ENCODE results near the gene SPATA17.
"Not testable (repeated sequence)": the region's sequence is repeated elsewhere in the genome, so short reads cannot be mapped to it uniquely, and the experiment has no call there.

The SPATA17 gene

GRCh38 chr1:217681806-217682205 is 50.7 kb downstream of the SPATA17 start:
- ATAC-seq (no peak), DNase-seq (no peak)

- ATAC-seq (no peak), DNase-seq (no peak)
Measured at GRCh38 chr1:217687511-217687910, 56.4 kb downstream of the SPATA17 start.

- ATAC-seq, result not testable (repeated sequence)
Measured at GRCh38 chr1:217696140-217696539, 65.0 kb downstream of the SPATA17 start.

GRCh38 chr1:217703326-217703725 is 72.2 kb downstream of the SPATA17 start:
- ATAC-seq, result no peak
- DNase-seq, result no peak

More at GRCh38 chr1:217696140-217696539, 65.0 kb downstream of the SPATA17 start:
- DNase-seq, result not testable (repeated sequence)

GRCh38 chr1:217712925-217713597 is 81.9 kb downstream of the SPATA17 start:
- ATAC-seq, result no peak
- no peak for DNase-seq

GRCh38 chr1:217715681-217716080 is 84.5 kb downstream of the SPATA17 start:
- no peak for ATAC-seq

GRCh38 chr1:217717959-217718358 is 86.8 kb downstream of the SPATA17 start:
- DNase-seq, result no peak
- ATAC-seq, result no peak

More at GRCh38 chr1:217715681-217716080, 84.5 kb downstream of the SPATA17 start:
- no peak for DNase-seq

- ATAC-seq (no peak), DNase-seq (no peak)
Measured at GRCh38 chr1:217718873-217719272, 87.7 kb downstream of the SPATA17 start.

GRCh38 chr1:217721692-217722091 is 90.5 kb downstream of the SPATA17 start:
- DNase-seq (no peak), ATAC-seq (no peak)

GRCh38 chr1:217734973-217735372 is 103.8 kb downstream of the SPATA17 start:
- ATAC-seq (no peak), DNase-seq (no peak)

- no peak for DNase-seq
- no peak for ATAC-seq
Measured at GRCh38 chr1:217747156-217747769, 116.1 kb downstream of the SPATA17 start.

- no peak for DNase-seq
Measured at GRCh38 chr1:217769768-217770167, 138.6 kb downstream of the SPATA17 start.

GRCh38 chr1:217770918-217771317 is 139.8 kb downstream of the SPATA17 start:
- ATAC-seq (no peak), DNase-seq (no peak)

More at GRCh38 chr1:217769768-217770167, 138.6 kb downstream of the SPATA17 start:
- ATAC-seq, result no peak

GRCh38 chr1:217776693-217777092 is 145.5 kb downstream of the SPATA17 start:
- DNase-seq (no peak), ATAC-seq (no peak)

- DNase-seq (no peak), ATAC-seq (no peak)
Measured at GRCh38 chr1:217781056-217781455, 149.9 kb downstream of the SPATA17 start.

- ATAC-seq (no peak), DNase-seq (no peak)
Measured at GRCh38 chr1:217791091-217791490, 159.9 kb downstream of the SPATA17 start.

- DNase-seq (no peak), ATAC-seq (no peak)
Measured at GRCh38 chr1:217805792-217806191, 174.6 kb downstream of the SPATA17 start.

- ATAC-seq, result no peak
- no peak for DNase-seq
Measured at GRCh38 chr1:217812175-217812574, 181.0 kb downstream of the SPATA17 start.

GRCh38 chr1:217813031-217813430 is 181.9 kb downstream of the SPATA17 start:
- no peak for DNase-seq
- ATAC-seq, result no peak

- ATAC-seq (no peak), DNase-seq (no peak)
Measured at GRCh38 chr1:217837691-217838090, 206.5 kb downstream of the SPATA17 start.

GRCh38 chr1:217839161-217839560 is 208.0 kb downstream of the SPATA17 start:
- DNase-seq, result no peak

GRCh38 chr1:217846733-217847132 is 215.6 kb downstream of the SPATA17 start:
- ATAC-seq, result no peak
- DNase-seq, result no peak

More at GRCh38 chr1:217839161-217839560, 208.0 kb downstream of the SPATA17 start:
- ATAC-seq, result no peak

GRCh38 chr1:217847643-217848042 is 216.5 kb downstream of the SPATA17 start:
- DNase-seq, result no peak
- ATAC-seq, result no peak
